Epithelial cell of proximal tubule (primary cell): ENCODE results near the gene DYRK3. TPM values are rescaled to one million over a fixed set of nuclear protein-coding genes. Genes with fewer than 3 reads are reported as not detected.
A peak's percentile ranks its signal among the peaks of the same experiment; 100 is the strongest.
"Not testable (repeated sequence)": the region's sequence is repeated elsewhere in the genome, so short reads cannot be mapped to it uniquely, and the experiment has no call there.

Source experiments
- DNase-seq: peaks from one replicate; pipeline ENCODE4 v3.0.0-alpha.2; 2011; ENCODE audit warnings: low read depth
- H3K4me3 ChIP-seq: 2 replicates; pipeline ENCODE4 v1.5.1; 2011; ENCODE audit warnings: low read depth, mild to moderate bottlenecking, low read length
- CTCF ChIP-seq: conservative IDR thresholded peaks from 2 replicates; pipeline ENCODE4 v1.5.1; 2012; ENCODE audit warnings: low read depth, mild to moderate bottlenecking, low read length
- total RNA-seq: library from RNA; depleted of rRNA; stranded (reverse); fragments of >200 nt; gene quantifications from 2 replicates; pipeline ENCODE4 v1.2.3, GENCODE V29; 2015

Gene DYRK3
- total RNA-seq, 1 donor from 2014 or later, result 2.9 TPM

- no peak overlapping the region for H3K4me3 ChIP-seq
- DNase-seq, result peak; percentile 74
- no peak for TF ChIP-seq CTCF
Observed at GRCh38 chr1:206633708-206634121, 1.6 kb upstream of the DYRK3 start.

GRCh38 chr1:206634365-206635079 lies 814 bp upstream of the DYRK3 start:
- no peak for DNase-seq
- H3K4me3 ChIP-seq, result peak overlapping the region; percentile 97
- TF ChIP-seq CTCF, result peak; percentile 85

- DNase-seq, result no peak
- peak overlapping the region; percentile 97 for H3K4me3 ChIP-seq
- TF ChIP-seq CTCF, result no peak
Observed at GRCh38 chr1:206635978-206636345, 626 bp downstream of the DYRK3 start.

GRCh38 chr1:206636671-206637070 lies 1.3 kb downstream of the DYRK3 start:
- no peak for TF ChIP-seq CTCF
- no peak for DNase-seq
- H3K4me3 ChIP-seq, result peak overlapping the region; percentile 97

- no peak for DNase-seq
- H3K4me3 ChIP-seq, result no peak overlapping the region
- no peak for TF ChIP-seq CTCF
Observed at GRCh38 chr1:206637605-206638004, 2.3 kb downstream of the DYRK3 start.

GRCh38 chr1:206642074-206642473 lies 6.7 kb downstream of the DYRK3 start:
- not testable (repeated sequence) for DNase-seq, H3K4me3 ChIP-seq

GRCh38 chr1:206643118-206643698 lies 7.9 kb downstream of the DYRK3 start:
- no peak overlapping the region for H3K4me3 ChIP-seq
- no peak for DNase-seq
- no peak for TF ChIP-seq CTCF
